Thoracic aorta (tissue), 2 donors: ENCODE measurements around the gene FCN1. TPM values are rescaled to one million over a fixed set of nuclear protein-coding genes. Genes with fewer than 3 reads are reported as not detected.

Experiments
- ATAC-seq: fragments of 150-250 bp; one replicate; pipeline ENCODE4 v1.8.0; 2017; ENCODE audit warnings: low read depth; ENCODE audit not compliant: insufficient number of reproducible peaks, low FRiP score
- DNase-seq: peaks from one replicate; pipeline ENCODE4 v3.0.0-alpha.2; 2020; ENCODE audit warnings: low spot score
- H3K27ac ChIP-seq, 2 donors: fragments of 200-600 bp; sonication (generic); 1 replicate in 1 of 2; 2 replicates in 1 of 2; pipeline ENCODE4 v1.5.1; 2016; ENCODE audit warnings: mild to moderate bottlenecking in 2 of 2, moderate library complexity in 2 of 2
- H3K27me3 ChIP-seq: fragments of 200-600 bp; sonication (generic); replicated peaks from 2 replicates; pipeline ENCODE4 v1.6.0; 2016; ENCODE audit warnings: mild to moderate bottlenecking; ENCODE audit not compliant: insufficient read depth
- H3K36me3 ChIP-seq: fragments of 200-600 bp; sonication (generic); one replicate; pipeline ENCODE4 v1.5.1; 2016
- H3K4me1 ChIP-seq, 2 donors: fragments of 200-600 bp; sonication (generic); 1 replicate in 1 of 2; 2 replicates in 1 of 2; pipeline versions ENCODE4 v1.5.1 to v1.6.0; 2016; ENCODE audit warnings: low read depth in 2 of 2, mild to moderate bottlenecking in 1 of 2; ENCODE audit not compliant: control insufficient read depth in 1 of 2
- H3K4me3 ChIP-seq: fragments of 200-600 bp; sonication (generic); 2 replicates; pipeline ENCODE4 v1.5.1; 2016; ENCODE audit warnings: mild to moderate bottlenecking
- H3K9me3 ChIP-seq: fragments of 200-600 bp; sonication (generic); 2 replicates; pipeline ENCODE4 v1.5.1; 2016
- CTCF ChIP-seq: fragments of 200-600 bp; sonication (generic); IDR thresholded peaks from one replicate; pipeline ENCODE4 v1.5.1; 2019; ENCODE audit warnings: antibody characterized with exemption
- total RNA-seq, 2 donors: library from RNA; depleted of rRNA; stranded (reverse); fragments of >200 nt; gene quantifications; one replicate each; pipeline versions ENCODE4 v1.1.0 to v1.2.3, GENCODE V29; 2016

FCN1 gene
- total RNA-seq, 2 donors from 2014 or later, result 2.2 to 14.3 TPM

GRCh38 chr9:134872482-134873231 is 45.1 kb downstream of the FCN1 start:
- no peak overlapping the region for H3K27ac ChIP-seq
- no peaks in the 10 kb centered on the region for H3K9me3 ChIP-seq
- H3K4me3 ChIP-seq, result no peak overlapping the region
- H3K4me1 ChIP-seq, result no peaks in the 10 kb centered on the region
- DNase-seq (no peak), ATAC-seq (no peak)
- no peak for TF ChIP-seq CTCF
- H3K36me3 ChIP-seq, result no peaks in the 10 kb centered on the region
- no peaks in the 10 kb centered on the region for H3K27me3 ChIP-seq

GRCh38 chr9:134871697-134872340 is 45.9 kb downstream of the FCN1 start:
- no peak for TF ChIP-seq CTCF
- Histone ChIP-seq H3K4me3 (no peak overlapping the region), H3K27ac (no peak overlapping the region), H3K36me3 (no peaks in the 10 kb centered on the region), H3K9me3 (no peaks in the 10 kb centered on the region), H3K4me1 (no peaks in the 10 kb centered on the region), H3K27me3 (no peaks in the 10 kb centered on the region)
- no peak for ATAC-seq
- DNase-seq, result no peak

GRCh38 chr9:134870746-134871662 is 46.7 kb downstream of the FCN1 start:
- no peak for TF ChIP-seq CTCF
- ATAC-seq (no peak), DNase-seq (no peak)

GRCh38 chr9:134870301-134870694 is 47.4 kb downstream of the FCN1 start:
- no peak for TF ChIP-seq CTCF
- Histone ChIP-seq H3K9me3 (no peaks in the 10 kb centered on the region), H3K27ac (no peak overlapping the region), H3K4me1 (no peaks in the 10 kb centered on the region), H3K4me3 (no peak overlapping the region), H3K27me3 (no peaks in the 10 kb centered on the region), H3K36me3 (no peaks in the 10 kb centered on the region)
- ATAC-seq (no peak), DNase-seq (no peak)

More at GRCh38 chr9:134870746-134871662, 46.7 kb downstream of the FCN1 start:
- no peak overlapping the region for H3K4me3 ChIP-seq
- no peaks in the 10 kb centered on the region for H3K27me3 ChIP-seq
- no peaks in the 10 kb centered on the region for H3K9me3 ChIP-seq
- no peak overlapping the region for H3K27ac ChIP-seq
- no peaks in the 10 kb centered on the region for H3K4me1 ChIP-seq
- no peaks in the 10 kb centered on the region for H3K36me3 ChIP-seq
